IMR-90 (cell line): ENCODE results near the gene TMEM208. TPM values are rescaled to one million over a fixed set of nuclear protein-coding genes. Genes with fewer than 3 reads are reported as not detected.

ENCODE experiments used
- ATAC-seq: fragments of 200-7000 bp; cut with Tn5 transposase; 2 replicates; pipeline ENCODE4 v1.9.1; 2020; ENCODE audit warnings: low read depth, mild to moderate bottlenecking, moderate library complexity
- BruUV-seq: library from RNA; stranded (reverse); fragments of 400-500 nt; replicated peaks from 2 replicates; lab custom pipeline; 2021; lab: Mats Ljungman, UMichigan
- CTCF ChIA-PET: fragments of 300-600 bp; formaldehyde crosslinking; extraction: SDS; loops from one replicate; lab custom pipeline; 2021; ENCODE audit warnings: antibody characterized with exemption; lab: Yijun Ruan, JAX
- POLR2A ChIA-PET: fragments of 300-600 bp; sonication (Branson Sonifier 250); formaldehyde crosslinking; loops from one replicate; lab custom pipeline; 2022; ENCODE audit warnings: antibody characterized with exemption; ENCODE audit not compliant: unreplicated experiment; lab: Charles Lee
- DNase-seq: peaks from one replicate; pipeline ENCODE4 v3.0.0; 2013
- H2AFZ ChIP-seq: replicated peaks from 2 replicates; pipeline ENCODE3; 2013; ENCODE audit warnings: low read length, mild to moderate bottlenecking; ENCODE audit not compliant: poor library complexity
- H2AK5ac ChIP-seq: 2 replicates; pipeline ENCODE4 v1.6.1; 2013; ENCODE audit warnings: low read depth, low read length, inconsistent platforms
- H2AK9ac ChIP-seq: replicated peaks from 2 replicates; pipeline ENCODE3; 2013; ENCODE audit warnings: mild to moderate bottlenecking, low read depth, low read length, moderate library complexity; ENCODE audit not compliant: poor library complexity
- H2BK120ac ChIP-seq: 2 replicates; pipeline ENCODE4 v1.6.1; 2013; ENCODE audit warnings: low read depth, low read length, inconsistent platforms
- H2BK15ac ChIP-seq: 3 replicates; pipeline ENCODE4 v1.6.1; 2013; ENCODE audit warnings: low read depth, low read length, inconsistent platforms
- H2BK20ac ChIP-seq: 2 replicates; pipeline ENCODE4 v1.6.1; 2013; ENCODE audit warnings: low read depth, mild to moderate bottlenecking, inconsistent platforms, low read length, moderate library complexity
- H2BK5ac ChIP-seq: 2 replicates; pipeline ENCODE4 v1.6.1; 2013; ENCODE audit warnings: mild to moderate bottlenecking, low read depth, low read length, inconsistent platforms; ENCODE audit not compliant: poor library complexity, severe bottlenecking
- H3K14ac ChIP-seq: replicated peaks from 2 replicates; pipeline ENCODE4 v1.6.1; 2013; ENCODE audit warnings: low read depth, low read length, inconsistent platforms
- H3K18ac ChIP-seq: 2 replicates; pipeline ENCODE4 v1.6.1; 2013; ENCODE audit warnings: low read depth, low read length, control low read depth
- H3K23ac ChIP-seq: 2 replicates; pipeline ENCODE4 v1.6.1; 2013; ENCODE audit warnings: low read depth, low read length, inconsistent platforms
- H3K27ac ChIP-seq: 2 replicates; pipeline ENCODE4 v1.5.1; 2013; ENCODE audit warnings: mild to moderate bottlenecking, control low read depth, low read length; ENCODE audit not compliant: insufficient read depth
- H3K27me3 ChIP-seq: 2 replicates; pipeline ENCODE4 v1.6.1; 2013; ENCODE audit warnings: low read length; ENCODE audit not compliant: control insufficient read depth, insufficient read depth
- H3K36me3 ChIP-seq: 2 replicates; pipeline ENCODE4 v1.6.1; 2013; ENCODE audit warnings: low read length, mixed read lengths; ENCODE audit not compliant: control insufficient read depth, insufficient read depth
- H3K4ac ChIP-seq: 2 replicates; pipeline ENCODE4 v1.6.1; 2013; ENCODE audit warnings: low read depth, low read length, inconsistent platforms
- H3K4me1 ChIP-seq: 2 replicates; pipeline ENCODE4 v1.6.1; 2013; ENCODE audit warnings: low read length, mixed read lengths; ENCODE audit not compliant: control insufficient read depth, insufficient read depth
- H3K4me2 ChIP-seq: 2 replicates; pipeline ENCODE4 v1.6.1; 2013; ENCODE audit warnings: low read depth, mild to moderate bottlenecking, control low read depth, low read length, moderate library complexity
- H3K4me3 ChIP-seq: 2 replicates; pipeline ENCODE4 v1.5.1; 2013; ENCODE audit warnings: low read depth, mild to moderate bottlenecking, control low read depth, low read length, moderate library complexity; ENCODE audit not compliant: insufficient read depth
- H3K56ac ChIP-seq: 2 replicates; pipeline ENCODE4 v1.6.1; 2013; ENCODE audit warnings: low read length, inconsistent platforms; ENCODE audit not compliant: insufficient read depth; ENCODE audit errors: extremely low read depth
- H3K79me1 ChIP-seq, 2 experiments: 2 replicates each; pipeline ENCODE4 v1.6.1; 2013; ENCODE audit warnings: low read length in 2 of 2, inconsistent platforms in 1 of 2, low read depth in 1 of 2
- H3K9ac ChIP-seq: 2 replicates; pipeline ENCODE4 v1.6.1; 2013; ENCODE audit warnings: low read depth, low read length, control low read depth
- H3K9me1 ChIP-seq: 2 replicates; pipeline ENCODE4 v1.6.1; 2013; ENCODE audit warnings: low read length, inconsistent platforms; ENCODE audit not compliant: insufficient read depth
- H3K9me3 ChIP-seq: 2 replicates; pipeline ENCODE4 v1.6.1; 2013; ENCODE audit warnings: low read length; ENCODE audit not compliant: control insufficient read depth, insufficient read depth
- H4K20me1 ChIP-seq: 2 replicates; pipeline ENCODE4 v1.6.1; 2013; ENCODE audit warnings: low read length, inconsistent platforms; ENCODE audit not compliant: insufficient read depth
- H4K5ac ChIP-seq: 2 replicates; pipeline ENCODE4 v1.6.1; 2013; ENCODE audit warnings: mild to moderate bottlenecking, low read depth, low read length, control low read depth
- H4K8ac ChIP-seq, 2 experiments: 2 replicates each; pipeline ENCODE4 v1.6.1; 2013; ENCODE audit warnings: low read depth in 2 of 2, low read length in 2 of 2, control low read depth in 1 of 2, inconsistent platforms in 1 of 2
- H4K91ac ChIP-seq: 2 replicates; pipeline ENCODE4 v1.6.1; 2013; ENCODE audit warnings: low read depth, low read length, inconsistent platforms; ENCODE audit not compliant: insufficient read depth
- WGBS, 2 experiments: methylation state at CpG; one replicate each; pipeline versions ENCODE4 v1.1.5 to v1.1.7; 2013; ENCODE audit warnings: missing lambda C conversion rate in 2 of 2; ENCODE audit not compliant: insufficient read length in 1 of 2; ENCODE audit errors: extremely low coverage in 2 of 2; 5-methylcytosine and 5-hydroxymethylcytosine counted together
- dilution Hi-C: fragments of 300-500 bp; cut with HindIII; formaldehyde crosslinking; loops from one replicate; pipeline ENCODE4 v1.14.3; 2018; ENCODE audit warnings: low sequenced_read_pairs; ENCODE audit not compliant: unreplicated experiment
- in situ Hi-C: fragments of 300-500 bp; cut with MboI; formaldehyde crosslinking; loops from 3 replicates; pipeline ENCODE4 v1.14.3; 2019; ENCODE audit warnings: low sequenced_read_pairs, inconsistent platforms, mixed read lengths
- intact Hi-C: fragments of 100-400 bp; cut with micrococcal nuclease; formaldehyde crosslinking; loops from 2 replicates; pipeline ENCODE4 v1.10.0; 2022
- polyA plus RNA-seq, 3 experiments: library from polyadenylated mRNA; depleted of rRNA; stranded (reverse); fragments of >200 nt; gene quantifications; 2 replicates each; pipeline ENCODE4 v1.2.3, GENCODE V29; 2012; ENCODE audit warnings: low replicate concordance in 1 of 3
- total RNA-seq: library from RNA; depleted of rRNA; stranded (reverse); fragments of >200 nt; gene quantifications from 2 replicates; pipeline ENCODE4 v1.2.3, GENCODE V29; 2012
- TF ChIP-seq, protein P1 (sequence below): fragments of 150-350 bp; IDR thresholded peaks from 2 replicates; pipeline ENCODE4 v1.6.1; 2016; ENCODE audit warnings: low read depth, mild to moderate bottlenecking, low read length, moderate library complexity, borderline replicate concordance
- TF ChIP-seq, protein P2 (sequence below): fragments of 150-350 bp; IDR thresholded peaks from 2 replicates; pipeline ENCODE4 v1.6.1; 2017; ENCODE audit warnings: mild to moderate bottlenecking, antibody characterized with exemption, low read length, low read depth

Gene TMEM208
- total and polyA plus RNA-seq, 2 of the 4 experiments (the other 2 are of a cell fraction): 65.6 to 66.5 TPM

DNA sequence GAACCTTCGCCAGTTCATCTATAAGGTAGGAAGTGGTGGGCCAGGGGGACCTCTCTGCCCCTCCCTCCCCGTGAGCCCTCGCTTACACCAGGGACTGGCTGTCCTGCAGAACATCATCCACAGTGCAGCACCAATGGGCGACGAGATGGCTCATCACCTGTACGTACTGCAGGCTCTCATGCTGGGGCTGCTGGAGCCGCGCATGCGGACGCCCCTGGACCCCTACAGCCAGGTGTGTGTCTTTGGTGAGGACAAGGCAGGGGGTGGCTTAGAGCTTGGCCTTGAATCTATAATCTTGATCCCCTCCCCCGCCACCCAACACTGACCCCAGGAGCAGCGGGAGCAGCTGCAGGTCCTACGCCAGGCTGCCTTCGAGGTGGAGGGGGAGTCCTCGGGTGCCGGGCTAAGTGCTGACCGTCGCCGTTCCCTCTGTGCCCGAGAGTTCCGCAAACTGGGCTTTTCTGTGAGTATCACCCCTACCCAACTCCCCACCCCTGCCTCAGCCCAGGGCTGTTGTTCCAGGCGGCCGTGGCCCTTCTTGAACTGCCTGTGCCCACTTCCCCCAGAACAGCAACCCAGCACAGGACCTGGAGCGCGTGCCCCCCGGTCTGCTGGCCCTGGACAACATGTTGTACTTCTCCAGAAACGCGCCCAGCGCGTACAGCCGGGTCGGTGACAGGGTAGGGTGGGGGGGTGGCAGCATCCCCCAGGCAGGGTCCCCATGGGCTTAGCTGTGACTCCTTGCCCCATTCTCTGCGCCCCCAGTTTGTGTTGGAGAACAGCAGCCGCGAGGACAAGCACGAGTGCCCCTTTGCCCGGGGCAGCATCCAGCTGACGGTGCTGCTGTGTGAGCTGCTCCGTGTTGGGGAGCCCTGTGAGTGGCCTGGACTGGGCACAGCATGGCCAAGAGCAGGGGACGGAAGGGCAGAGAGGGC, 25.3 kb upstream of the TMEM208 start:
- Histone ChIP-seq H4K20me1 (0 out of 2 replicates have a peak, but pooled peaks cover 9% of the 10 kb centered on the region), H3K56ac (no peak overlapping the region), H3K79me1 (peaks cover 0 to 5% of the 10 kb centered on the region in 2 experiments; a peak in 1 of 4 replicates), H3K9me3 (no peaks in the 10 kb centered on the region), H2BK15ac (no peak overlapping the region), H2AK5ac (no peak overlapping the region), H3K27ac (no peak overlapping the region), H3K4ac (no peak overlapping the region), H3K4me3 (no peak overlapping the region), H2BK120ac (no peak overlapping the region), H3K9ac (no peak overlapping the region), H2BK5ac (no peak overlapping the region), H2AFZ (no peak overlapping the region), H4K8ac (no peak overlapping the region), H3K4me2 (no peak overlapping the region), H3K36me3 (peaks cover 47% of the 10 kb centered on the region), H3K18ac (no peak overlapping the region), H3K27me3 (no peaks in the 10 kb centered on the region), H4K5ac (no peak overlapping the region), H3K23ac (no peak overlapping the region), H3K9me1 (no peaks in the 10 kb centered on the region), H3K4me1 (no peaks in the 10 kb centered on the region), H4K91ac (no peak overlapping the region), H3K14ac (no peak overlapping the region), H2BK20ac (no peak overlapping the region), H2AK9ac (no peak overlapping the region)
- ChIA-PET POLR2A (interaction anchor here (0.5 kb wide), 1 partner anchor 218 kb away, joined by 8 read pairs; no protein-coding TSS in a partner anchor), CTCF (interaction anchor here (0.6 kb wide), 1 partner anchor 792 kb away, joined by 3 read pairs; no protein-coding TSS in a partner anchor)
- 92% methylated on average over 11 of the region's 40 CpGs; no CpG with 5 or more reads in 1 of the 2 experiments for WGBS, 2 experiments
- in situ Hi-C loops: no loop called here
- TF ChIP-seq, protein P1, sequence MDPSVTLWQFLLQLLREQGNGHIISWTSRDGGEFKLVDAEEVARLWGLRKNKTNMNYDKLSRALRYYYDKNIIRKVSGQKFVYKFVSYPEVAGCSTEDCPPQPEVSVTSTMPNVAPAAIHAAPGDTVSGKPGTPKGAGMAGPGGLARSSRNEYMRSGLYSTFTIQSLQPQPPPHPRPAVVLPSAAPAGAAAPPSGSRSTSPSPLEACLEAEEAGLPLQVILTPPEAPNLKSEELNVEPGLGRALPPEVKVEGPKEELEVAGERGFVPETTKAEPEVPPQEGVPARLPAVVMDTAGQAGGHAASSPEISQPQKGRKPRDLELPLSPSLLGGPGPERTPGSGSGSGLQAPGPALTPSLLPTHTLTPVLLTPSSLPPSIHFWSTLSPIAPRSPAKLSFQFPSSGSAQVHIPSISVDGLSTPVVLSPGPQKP: no peak
- TF ChIP-seq, protein P2, sequence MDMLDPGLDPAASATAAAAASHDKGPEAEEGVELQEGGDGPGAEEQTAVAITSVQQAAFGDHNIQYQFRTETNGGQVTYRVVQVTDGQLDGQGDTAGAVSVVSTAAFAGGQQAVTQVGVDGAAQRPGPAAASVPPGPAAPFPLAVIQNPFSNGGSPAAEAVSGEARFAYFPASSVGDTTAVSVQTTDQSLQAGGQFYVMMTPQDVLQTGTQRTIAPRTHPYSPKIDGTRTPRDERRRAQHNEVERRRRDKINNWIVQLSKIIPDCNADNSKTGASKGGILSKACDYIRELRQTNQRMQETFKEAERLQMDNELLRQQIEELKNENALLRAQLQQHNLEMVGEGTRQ: no peak
- ATAC-seq (no peak), DNase-seq (no peak)
- BruUV-seq: no TSS peak
- dilution Hi-C loops: no loop called here
- intact Hi-C loops: no loop called here
